Astrocyte (in vitro differentiated cells and primary cell): ENCODE data around the gene CPED1.

ENCODE experiments used
- EZH2 ChIP-seq: IDR thresholded peaks from 2 replicates; pipeline ENCODE4 v1.6.1; 2012; ENCODE audit warnings: mild to moderate bottlenecking, low read length, inconsistent platforms; ENCODE audit not compliant: insufficient read depth
- TF ChIP-seq, protein P1 (sequence below): IDR thresholded peaks from 2 replicates; pipeline ENCODE4 v1.5.1; 2011; ENCODE audit warnings: low read depth, mild to moderate bottlenecking, inconsistent platforms, low read length, moderate library complexity; ENCODE audit not compliant: insufficient read depth

DNA sequence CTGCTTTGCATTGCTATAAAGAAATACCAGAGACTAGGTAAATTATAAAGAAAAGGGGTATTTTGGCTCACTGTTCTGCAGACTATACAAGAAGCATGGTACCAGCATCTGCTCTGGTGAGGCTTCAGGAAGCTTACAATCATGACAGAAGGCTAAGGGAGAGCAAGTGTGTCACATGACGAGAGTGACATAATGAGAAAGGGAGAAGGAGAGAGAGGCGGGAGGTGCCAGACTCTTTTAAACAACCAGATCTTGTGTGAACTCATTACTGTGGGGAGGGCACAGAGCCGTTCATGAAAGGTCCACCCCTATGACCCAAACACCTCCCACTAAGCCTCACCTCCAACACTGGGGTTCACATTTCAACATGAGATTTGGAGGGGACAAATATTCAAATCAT, 281.3 kb downstream of the CPED1 start:
- TF ChIP-seq, protein P1, sequence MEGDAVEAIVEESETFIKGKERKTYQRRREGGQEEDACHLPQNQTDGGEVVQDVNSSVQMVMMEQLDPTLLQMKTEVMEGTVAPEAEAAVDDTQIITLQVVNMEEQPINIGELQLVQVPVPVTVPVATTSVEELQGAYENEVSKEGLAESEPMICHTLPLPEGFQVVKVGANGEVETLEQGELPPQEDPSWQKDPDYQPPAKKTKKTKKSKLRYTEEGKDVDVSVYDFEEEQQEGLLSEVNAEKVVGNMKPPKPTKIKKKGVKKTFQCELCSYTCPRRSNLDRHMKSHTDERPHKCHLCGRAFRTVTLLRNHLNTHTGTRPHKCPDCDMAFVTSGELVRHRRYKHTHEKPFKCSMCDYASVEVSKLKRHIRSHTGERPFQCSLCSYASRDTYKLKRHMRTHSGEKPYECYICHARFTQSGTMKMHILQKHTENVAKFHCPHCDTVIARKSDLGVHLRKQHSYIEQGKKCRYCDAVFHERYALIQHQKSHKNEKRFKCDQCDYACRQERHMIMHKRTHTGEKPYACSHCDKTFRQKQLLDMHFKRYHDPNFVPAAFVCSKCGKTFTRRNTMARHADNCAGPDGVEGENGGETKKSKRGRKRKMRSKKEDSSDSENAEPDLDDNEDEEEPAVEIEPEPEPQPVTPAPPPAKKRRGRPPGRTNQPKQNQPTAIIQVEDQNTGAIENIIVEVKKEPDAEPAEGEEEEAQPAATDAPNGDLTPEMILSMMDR: no peak
- TF ChIP-seq EZH2: no peak
